ENCODE data around the gene MYLK2.

Gene MYLK2

DNA sequence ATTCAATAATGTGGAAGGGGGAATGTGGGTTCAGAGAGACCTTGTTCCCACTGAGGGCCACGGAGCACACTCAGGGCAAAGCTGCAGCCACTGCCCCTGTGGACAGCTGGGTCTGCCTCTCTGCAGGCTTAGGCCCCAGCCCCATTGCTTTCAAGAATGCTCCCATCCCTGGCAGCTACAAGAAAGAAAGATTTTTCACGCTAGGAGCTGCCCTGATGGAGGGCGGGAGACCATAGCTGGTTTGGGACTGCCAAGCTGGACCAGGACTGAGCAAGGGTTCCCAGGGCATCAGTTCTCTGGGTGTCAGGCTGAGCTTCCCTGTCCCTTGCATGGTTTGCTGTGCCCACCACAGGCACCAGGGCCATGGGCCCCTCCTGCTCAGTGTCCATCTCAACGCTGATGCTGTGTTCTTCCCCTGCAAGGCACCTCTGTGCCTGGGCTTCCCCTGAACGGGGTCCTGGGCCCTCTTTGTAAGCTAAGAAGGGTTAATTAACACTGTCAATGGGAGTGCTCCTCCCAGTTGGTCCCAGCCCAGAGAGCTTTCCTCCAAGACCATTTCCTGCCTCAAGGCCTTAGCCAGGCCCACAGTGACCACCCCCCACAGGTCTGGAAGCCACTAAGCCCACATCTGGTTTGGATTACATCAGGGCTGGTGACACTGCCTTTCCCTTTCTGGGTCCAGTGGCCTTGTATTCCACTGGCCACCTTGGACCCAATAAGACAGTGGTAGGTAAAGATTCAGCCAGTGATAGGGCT is 17.9 kb downstream of the MYLK2 start:
- DNase-seq = no peak

- no peak for DNase-seq
Observed at GRCh38 chr20:31837896-31838397, 18.8 kb downstream of the MYLK2 start.

DNA sequence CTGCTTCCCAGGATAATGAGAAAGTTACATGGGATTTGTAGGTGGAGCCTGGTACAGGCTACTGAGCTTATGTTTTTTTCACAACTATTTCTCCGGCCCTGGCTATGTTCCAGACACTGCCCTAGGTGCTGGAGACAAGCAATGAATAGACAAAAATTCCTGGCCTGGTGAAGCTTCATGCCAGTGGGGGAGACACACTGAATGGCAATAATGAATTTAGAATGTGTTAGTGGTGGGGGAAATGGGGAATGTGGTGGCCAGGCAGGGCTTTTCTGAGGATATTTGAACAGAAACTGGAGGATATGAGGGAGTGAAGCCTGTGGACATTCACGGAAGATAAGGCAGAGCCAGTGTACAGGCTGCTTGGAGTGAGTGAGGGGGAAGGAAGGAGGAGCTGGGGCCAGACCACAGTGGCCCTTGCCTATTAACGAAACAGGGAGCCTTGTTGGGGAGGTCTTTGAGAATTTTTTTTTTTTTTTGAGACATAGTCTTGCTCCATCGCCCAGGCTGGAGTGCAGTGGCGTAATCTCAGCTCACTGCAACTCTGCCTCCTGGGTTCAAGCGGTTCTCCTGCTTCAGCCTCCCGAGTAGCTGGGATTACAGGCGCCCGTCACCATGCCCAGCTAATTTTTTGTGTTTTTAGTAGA is 19.6 kb downstream of the MYLK2 start:
- no peak for DNase-seq

- no peak for DNase-seq
Observed at GRCh38 chr20:31839782-31840487, 20.8 kb downstream of the MYLK2 start.

- no peak for DNase-seq
Observed at GRCh38 chr20:31840906-31841816, 22.0 kb downstream of the MYLK2 start.

- DNase-seq = no peak
Observed at GRCh38 chr20:31841928-31842327, 22.8 kb downstream of the MYLK2 start.

DNA sequence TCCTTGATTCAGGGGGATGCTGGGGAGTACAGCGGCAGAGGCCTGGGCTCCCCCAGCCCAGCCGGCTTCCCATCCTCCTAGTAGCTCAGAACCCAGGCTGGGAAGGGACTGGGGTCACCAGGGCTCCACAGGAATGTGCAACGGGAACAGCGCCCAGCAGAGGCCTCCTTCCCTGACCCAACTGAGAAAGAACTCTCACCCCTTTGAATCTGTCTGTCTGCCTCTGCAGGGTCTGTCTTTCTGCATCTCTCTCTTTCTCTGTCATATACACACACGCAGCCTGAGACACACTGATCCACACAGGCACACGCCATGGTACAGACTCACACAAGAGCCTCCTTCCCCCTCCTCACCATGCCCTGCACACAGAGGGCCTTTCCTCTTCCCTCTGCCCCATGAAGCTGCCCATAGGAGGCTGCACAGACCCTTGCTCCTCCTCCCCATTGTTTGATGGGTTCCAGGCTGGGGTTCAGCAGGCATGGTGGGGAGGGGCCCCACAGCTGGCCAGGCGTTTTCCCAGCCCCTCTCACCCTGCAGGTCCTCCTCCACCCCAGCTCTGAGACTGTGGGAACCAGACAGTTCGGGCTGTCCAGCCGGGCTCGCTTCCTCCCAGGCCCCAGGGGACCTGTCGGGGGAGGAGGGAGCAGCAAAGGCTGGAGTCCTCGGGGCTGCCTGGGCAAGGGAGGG is 23.5 kb downstream of the MYLK2 start:
- DNase-seq = no peak

- no peak for DNase-seq
Observed at GRCh38 chr20:31843288-31843687, 24.1 kb downstream of the MYLK2 start.

DNA sequence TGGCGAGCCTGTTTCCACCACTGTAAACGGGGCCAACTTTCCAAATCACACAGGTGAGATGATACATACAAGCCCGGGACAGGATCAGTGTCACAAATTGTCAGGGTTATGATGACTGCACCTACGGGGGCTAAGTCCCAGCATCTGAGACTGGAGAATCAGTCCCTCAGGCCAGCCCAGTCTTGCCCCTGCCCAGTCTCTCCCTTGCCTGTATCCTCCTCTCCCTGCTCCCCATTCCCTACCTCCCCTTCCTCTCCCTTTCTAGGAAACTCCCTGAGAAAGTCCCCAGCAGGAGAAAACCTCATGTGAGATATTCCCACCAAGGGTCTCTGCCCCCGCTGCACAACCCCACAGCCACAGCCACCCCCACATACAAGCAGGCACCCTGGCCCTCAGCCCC is 24.7 kb downstream of the MYLK2 start:
- no peak for DNase-seq

- DNase-seq = no peak
Observed at GRCh38 chr20:31844737-31845299, 25.7 kb downstream of the MYLK2 start.

DNA sequence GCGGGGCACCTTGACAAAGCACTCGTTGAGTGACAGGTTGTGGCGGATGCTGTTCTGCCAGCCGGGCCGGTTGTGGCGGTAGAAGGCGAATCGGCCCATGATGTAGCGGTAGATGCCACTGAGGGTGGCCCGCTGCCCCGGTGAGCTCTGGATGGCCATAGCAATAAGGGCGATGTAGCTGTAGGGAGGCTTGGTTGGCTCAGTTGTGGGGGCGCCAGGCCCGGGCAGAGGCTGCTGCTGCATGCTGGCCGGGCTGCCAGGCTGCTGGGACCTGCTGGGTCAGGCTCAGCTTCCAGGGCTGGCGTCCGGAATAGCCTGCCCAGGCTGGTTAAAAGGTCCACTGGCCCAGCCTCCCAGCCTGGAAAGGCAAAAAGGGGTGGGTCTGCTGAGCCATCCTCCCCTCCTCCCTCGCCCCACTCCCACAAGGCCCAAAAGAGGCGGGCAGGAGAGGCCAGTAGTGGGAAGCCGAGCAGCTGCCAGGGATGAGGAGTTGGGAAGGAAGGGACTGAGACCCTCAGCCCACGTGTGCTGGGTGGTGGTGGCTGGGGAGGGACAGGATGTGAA is 26.2 kb downstream of the MYLK2 start, which contains the start of gene FOXS1:
Gene FOXS1, minus strand, starts transcription at position 305 of the 564 bp plus-strand sequence. Its CDS starts 62 bp downstream, at position 243.
- no peak for DNase-seq

- no peak for DNase-seq
Observed at GRCh38 chr20:31846793-31847138, 27.6 kb downstream of the MYLK2 start.

- DNase-seq = no peak
Observed at GRCh38 chr20:31848088-31848999, 29.2 kb downstream of the MYLK2 start.

- DNase-seq = no peak
Observed at GRCh38 chr20:31849306-31849930, 30.3 kb downstream of the MYLK2 start.

DNA sequence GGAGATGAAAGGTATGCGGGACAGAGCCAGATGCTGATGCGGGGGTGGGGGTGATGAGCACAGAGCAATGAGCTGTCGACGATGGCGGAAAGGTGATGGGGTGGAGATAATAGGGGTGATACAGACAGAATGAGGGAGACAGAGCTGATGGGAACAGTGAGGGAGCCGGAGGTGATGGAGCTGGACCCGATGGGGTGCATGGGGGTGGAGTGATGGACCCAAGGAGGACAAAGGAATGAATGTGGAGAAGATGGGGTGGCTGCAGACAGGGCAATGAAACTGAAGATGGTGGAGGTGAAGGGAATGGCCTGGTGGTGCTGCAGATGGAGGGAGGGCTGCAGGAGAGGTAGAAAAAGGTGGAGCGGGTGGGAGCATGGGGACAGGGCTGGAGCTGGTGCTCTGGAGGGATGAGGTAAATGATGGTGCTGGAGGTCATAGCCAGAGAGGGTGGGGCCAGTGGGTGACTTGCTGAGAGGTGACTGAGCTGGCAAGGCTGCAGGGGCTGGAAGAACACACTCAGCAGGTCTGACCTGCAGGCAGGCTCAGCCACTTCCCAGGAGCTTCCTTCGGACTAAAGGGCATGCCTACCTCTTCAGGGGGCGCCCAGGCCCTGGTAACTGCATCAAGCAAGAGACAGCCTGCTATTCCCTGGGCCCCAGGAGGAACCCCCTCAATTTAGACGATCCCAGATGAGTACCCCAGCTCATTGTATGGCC is 32.2 kb downstream of the MYLK2 start:
- DNase-seq = no peak

DNA sequence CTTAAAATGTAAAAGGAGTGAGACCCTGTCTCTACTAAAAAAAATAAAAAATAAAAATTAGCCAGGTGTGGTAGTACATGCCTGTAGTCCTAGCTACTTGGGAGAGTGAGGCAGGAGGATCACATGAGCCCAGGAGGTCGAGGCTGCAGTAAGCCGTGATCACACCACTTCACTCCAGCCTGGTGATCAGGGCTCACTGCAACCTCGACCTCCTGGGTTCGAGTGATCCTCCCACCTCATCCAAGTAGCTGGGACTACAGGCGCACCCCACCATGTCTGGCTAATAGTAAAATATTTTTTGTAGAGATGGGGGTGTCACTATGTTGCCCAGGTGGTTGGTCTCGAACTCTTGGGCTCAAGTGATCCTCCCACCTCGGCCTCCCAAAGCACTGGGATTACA is 34.3 kb downstream of the MYLK2 start:
- DNase-seq = no peak

GRCh38 chr20:31856516-31856915 is 37.4 kb downstream of the MYLK2 start:
- no peak for DNase-seq

DNA sequence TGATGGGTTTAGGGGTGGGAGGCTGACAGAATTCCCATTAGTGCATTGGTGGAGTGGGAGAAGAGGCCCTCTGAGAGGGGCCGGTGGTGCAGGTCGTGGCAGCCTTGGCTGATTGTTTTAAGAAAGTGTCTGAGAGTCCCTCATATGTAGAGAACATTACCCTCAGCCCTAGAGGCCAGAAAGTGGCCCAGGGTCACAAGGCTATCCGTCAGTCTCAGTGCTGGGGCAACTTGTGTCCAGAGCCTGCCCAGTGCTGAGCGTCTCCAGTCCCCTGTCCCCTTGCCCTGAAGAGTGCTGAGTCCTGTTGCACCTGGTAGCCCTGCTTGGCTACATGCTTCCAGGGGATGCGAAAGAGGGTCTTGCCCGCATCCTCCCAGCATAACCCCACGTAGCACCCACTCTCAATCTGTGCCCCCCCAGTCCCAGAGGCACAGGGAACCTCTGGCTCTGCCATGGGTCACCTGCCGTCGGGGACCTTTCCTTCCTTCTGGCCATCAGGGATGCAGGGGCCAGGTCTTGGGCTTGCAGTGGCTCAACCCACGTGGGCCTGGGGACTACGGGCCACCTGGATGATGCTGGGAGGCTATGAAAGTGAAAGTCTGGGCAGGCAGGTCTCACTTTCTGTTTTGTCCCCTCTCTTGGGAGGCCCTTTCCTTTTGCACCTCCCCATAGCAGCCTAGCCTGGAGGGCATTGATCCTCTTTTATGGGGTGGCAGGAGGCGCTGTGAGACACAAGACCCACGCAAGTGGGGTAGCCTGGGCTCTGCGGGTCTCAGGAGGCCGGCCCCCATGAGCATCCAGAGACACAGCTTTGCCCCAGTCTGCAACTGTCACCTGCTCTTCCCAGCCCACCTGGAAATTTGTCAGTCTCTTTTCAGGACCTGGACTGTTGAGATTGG is 39.0 kb downstream of the MYLK2 start:
- DNase-seq = no peak

Data from activated CD4-positive, alpha-beta T cell treated with anti-CD3 and anti-CD28 coated beads, Interleukin-2, amount 50 U/mL, for 1 hour (primary cell).